GM21526 (cell line): ENCODE measurements around the gene DOCK4.

Experiments used
- ATAC-seq: cut with Tn5 transposase; IDR thresholded peaks from one replicate; pipeline ENCODE4 v1.9.1; 2021; ENCODE audit warnings: moderate library complexity; ENCODE audit not compliant: unreplicated experiment, low FRiP score

The DOCK4 gene

DNA sequence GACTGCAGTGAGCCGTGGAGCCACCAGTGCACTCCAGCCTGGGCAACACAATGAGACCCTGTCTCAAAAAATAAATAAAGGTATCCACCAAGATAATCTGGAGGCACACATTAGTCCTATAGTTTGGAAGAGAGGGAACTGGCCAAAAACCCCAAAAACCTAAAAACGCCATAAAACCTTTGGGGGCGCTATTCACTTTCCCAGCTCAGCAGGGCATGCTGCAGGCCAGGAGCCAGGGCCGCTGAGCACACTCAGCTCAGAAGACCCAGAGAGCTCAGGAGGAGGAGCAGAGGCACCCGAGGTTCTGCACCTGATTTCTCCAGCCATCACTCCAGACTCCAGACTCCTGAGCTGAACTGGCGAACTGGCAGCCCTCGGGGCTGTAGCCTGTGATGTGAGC lies 476.7 kb downstream of the DOCK4 start:
- ATAC-seq = no peak

DNA sequence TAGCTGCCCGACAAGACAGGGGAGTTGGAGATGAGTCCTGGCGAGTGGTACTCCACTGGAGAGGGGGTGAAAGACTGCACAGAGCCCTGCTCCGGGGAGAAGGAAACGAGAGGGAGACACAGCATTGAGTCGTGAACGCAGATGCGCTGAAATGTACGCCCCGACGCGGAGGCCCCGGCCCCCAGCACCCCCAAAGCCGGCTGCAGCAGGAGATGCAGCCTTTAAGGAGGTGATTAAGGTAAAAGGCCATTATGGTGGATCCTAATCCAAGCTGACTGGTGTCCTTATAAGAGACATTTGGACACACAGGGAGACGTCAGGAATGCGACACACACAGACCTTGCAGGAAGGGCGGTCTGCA lies 477.6 kb downstream of the DOCK4 start:
- ATAC-seq = no peak

DNA sequence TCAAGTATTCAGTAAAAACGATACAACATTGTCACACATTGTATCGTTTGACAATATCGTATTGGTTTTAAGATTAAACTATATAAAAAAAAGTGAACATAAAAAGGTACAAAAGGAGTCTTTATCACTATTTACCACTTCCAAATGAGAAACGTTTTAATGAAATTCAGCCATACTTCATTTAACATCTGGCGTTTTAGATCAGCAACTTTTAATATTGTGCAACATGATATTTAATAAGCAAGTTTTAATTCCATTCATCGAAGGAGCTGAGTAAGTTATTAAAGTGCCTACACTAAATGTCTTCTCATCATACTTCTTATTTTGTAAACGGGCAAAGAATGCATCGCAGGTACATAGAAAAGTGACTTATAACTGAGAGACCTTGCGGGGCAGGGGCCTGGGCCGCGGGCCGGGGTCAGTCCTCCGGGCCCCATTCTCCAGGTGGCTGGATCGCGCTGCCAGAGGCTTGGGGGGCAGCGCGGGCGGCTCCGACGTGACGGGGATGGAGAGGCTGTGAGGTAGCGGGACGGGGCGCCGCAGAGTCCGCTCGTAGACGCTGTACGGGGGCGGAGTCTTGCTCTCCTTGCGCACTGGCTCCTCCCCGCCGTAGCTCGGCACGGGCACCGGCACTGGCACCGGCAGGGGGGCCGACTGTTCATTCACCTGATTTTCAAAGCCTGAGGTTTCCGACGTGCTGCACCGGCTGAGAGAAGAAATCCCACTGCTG lies 478.1 kb downstream of the DOCK4 start:
- ATAC-seq = no peak

DNA sequence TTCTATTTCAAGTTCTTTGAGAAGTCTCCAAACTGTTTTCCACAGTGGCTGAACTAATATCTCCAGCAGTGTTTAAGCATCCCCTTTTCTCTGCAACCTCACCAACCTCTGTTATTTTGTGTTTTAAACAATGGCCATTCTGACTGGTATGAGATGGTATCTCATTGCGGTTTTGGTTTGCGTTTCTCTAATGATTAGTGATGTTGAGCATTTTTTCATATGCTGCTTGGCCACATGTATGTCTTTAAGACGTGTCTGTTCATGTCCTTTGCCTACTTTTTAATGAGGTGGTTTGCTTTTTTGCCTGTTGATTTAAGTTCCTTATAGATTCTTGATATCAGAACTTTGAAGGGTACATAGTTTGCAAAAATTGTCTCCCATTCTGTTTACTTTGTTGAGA lies 487.3 kb downstream of the DOCK4 start:
- ATAC-seq = no peak

DNA sequence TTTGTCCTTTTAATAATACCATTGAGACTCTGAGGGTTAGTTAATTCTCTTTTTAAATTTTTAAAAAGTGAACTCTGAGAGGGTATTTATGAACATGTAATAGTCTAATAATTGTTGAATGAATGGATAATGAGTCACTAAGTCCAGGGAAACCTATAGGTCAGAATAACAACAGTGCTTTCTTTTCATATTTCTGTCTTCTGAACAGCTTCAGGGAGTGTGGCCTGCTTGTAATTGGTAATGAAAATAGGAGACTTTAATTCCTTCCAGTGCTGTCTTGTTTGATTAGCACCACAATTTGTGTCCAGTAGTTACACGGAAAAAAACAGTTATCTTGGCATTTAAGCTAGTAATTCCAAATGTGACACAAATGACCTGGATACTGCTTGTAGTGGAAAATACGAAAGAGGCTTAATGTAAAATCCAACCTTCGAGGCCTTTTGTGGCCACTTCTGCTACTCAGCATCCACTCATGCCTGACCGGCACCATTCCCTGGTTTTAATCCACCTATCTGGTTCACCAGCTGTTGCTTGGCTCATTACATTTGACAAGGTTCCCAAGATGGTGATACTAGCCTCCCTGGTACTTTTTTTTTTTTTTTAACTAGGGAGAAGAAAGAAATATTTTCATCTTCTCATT lies 494.7 kb downstream of the DOCK4 start:
- no peak for ATAC-seq

DNA sequence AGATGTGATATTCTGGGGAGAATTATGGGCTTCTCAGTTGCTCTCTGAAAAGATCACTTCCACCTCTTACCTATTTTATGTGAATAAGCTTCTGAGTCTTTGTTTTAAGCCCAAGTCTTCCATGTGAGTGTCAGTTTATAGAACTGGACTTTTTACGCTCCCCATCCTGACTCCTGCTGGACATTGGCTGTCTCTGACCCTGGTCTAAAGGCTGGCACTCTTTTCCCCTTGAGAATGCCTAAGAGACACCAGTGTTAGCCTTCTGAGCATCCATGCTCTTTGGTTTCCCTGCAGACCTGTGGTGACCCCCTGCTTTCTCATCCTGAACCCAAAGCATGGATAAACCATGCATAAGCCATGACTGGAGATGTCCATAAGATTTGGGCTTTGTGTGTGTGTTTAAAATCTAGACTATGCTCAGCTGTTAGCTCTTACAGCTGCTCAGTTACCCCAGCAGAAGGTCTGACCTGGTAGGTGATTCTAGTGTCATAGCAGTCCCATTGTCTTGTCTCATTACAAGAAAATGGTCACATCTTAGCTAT lies 495.3 kb downstream of the DOCK4 start:
- no peak for ATAC-seq

DNA sequence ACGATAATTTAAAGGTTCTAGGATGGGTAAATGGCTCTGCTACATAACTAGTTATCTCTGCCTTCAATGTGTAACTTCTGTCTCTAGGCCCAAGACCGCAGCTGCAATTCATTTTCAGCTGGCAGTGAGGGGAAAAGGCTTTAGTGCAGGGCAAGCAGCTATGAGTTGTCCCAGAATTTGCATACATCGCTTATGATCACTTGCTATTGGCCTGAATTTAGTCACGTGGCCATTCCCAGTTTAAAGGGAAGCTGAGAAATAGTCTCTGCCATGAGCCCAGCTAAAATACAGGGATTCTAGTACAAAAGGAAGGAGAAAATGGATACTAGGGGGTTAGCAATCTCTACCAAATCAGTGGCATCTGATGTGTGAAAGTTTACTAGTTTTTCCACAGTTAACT lies 498.1 kb downstream of the DOCK4 start:
- no peak for ATAC-seq

DNA sequence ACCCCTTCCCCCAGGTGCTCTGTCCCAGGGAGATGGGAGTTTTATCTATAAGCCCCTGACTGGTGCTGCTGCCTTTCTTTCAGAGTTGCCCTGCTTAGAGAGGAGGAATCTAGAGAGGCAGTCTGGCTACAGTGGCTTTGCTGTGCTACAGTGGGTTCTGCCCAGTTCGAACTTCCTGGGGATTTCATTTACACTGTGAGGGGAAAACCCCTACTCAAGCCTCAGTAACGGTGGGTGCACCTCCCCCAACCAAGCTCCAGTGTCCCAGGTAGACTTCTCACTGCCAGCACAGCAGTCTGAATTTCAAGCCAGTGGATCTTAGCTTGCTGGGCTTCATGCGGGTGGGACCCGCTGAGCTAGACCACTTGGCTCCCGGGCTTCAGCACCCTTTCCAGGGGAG lies 500.4 kb downstream of the DOCK4 start:
- ATAC-seq = no peak

DNA sequence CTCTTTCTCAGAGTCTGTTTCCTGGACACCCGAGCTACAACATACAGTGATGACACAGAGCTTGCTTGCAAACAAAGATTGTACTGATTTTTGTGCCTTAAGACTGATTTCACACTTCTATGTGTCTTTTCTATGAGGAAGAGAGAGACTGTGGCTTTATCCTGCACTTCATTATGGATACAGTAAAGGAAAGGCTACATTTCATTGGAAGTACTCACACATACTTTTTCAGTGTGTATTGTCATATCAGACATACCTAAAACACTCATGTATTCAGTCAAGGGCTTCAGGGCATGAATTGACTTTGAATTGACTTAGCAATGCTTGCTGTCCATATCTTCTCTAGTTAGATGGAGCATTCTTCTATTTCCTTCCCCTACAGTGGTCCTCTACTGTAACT lies 508.4 kb downstream of the DOCK4 start:
- no peak for ATAC-seq

DNA sequence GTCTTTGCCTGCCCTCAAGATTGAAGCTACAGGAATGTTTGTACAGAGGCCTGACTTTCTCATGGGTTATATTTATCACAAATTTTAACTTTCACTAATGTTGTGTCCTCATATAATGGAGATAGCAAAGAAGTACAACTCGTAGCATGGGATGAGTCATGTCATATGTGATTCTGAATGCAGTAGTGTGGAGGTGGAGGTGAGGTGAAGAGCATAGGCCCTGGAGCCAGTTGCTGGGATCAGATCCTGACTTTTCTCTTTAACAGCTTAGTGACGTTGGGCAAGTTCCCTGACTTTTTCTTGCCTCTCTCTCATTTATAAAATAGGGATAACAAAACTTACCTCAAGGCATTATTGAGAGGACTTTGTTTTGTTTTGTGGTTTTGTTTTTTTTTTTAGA lies 511.8 kb downstream of the DOCK4 start:
- no peak for ATAC-seq

DNA sequence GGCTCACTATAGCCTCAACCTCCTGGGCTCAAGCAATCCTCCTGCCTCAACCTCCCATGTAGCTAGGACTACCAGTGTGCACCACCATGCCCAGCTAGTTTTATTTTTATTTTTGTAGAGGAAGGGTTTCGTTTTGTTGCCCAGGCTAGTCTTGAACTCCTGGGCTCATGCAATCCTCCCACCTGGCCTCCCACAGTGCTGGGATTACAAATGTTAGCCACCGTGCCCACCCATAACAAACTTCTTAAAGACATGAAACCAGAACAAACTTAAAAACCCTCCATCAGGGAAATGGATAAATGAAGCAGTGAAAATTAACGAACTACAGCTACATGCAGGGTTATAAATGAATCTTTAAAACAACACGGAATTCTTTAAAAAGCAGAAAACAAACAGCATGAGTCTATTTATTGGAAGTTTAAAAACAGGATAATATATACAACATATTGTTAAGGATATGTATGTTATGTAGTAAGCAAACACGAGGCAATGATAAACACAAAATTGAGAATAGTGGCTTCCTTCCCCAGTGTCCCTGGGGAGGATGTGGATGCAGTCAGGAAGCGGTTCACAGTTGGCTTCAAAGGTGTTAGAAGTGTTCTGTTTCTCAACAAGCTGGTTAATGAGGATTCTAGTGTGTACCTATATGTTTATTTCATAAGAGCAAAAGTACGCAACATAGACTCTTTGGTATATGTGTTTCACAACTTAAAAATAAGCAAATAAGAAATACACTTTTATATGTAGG lies 515.7 kb downstream of the DOCK4 start:
- ATAC-seq = no peak

DNA sequence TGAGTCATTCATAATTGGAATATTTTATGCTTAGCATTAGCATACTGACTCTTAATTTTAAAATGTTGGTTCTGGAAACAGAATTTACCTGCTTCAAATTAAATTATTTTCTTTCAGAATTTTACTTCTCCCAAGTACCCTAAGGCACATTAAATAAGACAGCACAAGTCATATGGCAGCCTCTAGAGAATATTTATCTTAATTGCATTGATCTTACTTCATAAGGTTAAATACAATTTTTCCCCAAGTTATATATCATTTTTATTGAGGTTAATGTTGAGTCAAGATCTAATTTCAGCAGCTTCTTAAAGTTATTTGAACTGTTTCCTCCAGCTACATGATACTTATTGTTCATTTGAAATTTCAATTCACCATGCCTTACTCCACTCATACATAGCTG lies 520.9 kb downstream of the DOCK4 start:
- no peak for ATAC-seq

DNA sequence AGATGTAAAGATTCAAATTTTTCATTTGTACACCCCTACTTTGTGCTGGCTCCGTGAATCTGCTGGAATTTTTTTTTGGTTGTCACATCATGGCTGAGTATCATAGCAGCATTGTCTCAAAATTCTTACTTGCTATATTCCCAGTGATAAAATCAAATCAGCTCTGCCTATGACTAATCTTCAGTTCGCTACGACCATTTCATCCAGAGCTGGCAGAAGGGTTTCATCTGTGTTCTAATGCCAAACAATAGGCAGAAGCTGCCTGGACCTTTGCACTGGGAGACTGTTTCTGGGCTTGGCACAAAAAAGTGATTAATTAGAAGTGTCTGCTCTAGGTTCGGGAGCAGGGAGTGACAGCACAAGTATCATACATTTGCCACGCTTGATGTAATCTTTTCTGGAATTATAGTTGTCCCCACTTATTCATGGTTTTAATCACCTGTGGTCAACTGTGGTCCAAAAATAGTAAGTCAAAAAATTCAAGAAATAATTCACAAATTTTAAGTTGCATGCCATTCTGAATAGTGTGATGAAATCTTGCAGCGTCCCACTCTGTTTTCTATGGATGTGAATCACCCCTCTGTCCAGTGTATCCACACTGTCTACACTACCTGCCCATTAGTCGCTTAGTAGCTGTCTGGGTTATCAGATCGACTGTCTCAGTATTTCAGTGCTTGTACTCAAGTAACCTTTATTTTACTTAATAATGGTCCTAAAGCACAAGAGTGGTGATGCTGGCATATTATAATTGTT lies 523.4 kb downstream of the DOCK4 start:
- no peak for ATAC-seq

DNA sequence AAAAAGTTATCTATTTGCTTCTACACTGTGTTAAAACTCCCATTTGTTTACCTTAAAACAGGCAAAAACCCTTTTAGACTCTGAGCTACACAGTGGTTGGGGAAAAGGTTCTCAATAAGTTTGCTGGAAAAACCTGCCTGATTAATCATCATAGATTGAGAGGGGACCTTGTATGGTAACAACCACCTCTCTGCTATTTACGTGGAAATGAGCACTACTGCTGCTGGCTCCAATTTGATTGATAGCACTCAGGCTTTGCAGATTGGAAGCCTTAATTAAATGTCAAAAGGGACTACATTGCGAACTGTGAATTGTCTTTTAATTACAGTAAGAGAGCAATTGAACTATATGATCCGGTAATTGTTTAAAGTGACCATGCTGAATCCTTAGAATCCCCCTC lies 525.0 kb downstream of the DOCK4 start:
- no peak for ATAC-seq

DNA sequence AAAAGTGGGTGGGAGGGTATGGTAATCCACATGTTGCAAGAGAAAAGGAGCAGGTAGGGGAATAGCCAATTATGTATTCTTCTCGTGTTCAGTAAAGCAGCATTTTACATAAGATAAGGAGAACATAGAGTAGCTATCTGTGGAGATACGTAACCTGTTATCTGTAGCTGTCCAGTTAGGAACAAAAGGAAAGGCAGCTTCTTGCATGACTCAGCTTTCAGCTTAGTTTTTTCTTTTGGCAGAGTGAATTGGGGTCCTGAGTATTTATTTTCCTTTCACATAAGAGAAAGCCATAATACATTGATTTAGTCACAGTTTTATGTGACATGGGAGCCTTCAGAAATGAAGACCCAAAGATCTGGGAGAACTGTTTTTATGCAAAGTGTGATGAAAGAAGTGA lies 527.2 kb downstream of the DOCK4 start:
- ATAC-seq = no peak

DNA sequence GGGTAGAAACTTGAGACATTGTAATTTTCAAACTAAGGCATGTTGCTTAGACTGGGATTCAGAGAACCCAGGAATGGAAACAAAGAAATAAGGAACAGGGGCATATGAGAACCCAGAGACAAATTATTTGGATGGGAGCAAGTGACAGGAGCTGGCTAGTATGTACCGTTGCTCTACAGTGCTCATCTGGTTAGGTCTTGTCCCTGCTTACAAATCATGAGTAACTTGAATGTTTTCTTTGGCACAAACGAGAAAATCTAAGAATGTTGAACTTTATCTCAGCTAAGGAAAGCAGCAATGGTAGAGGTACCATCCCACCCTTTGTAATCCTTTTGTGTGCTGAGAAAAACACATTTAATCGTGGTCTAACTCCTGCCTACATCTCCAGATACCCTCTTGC lies 527.9 kb downstream of the DOCK4 start:
- no peak for ATAC-seq

DNA sequence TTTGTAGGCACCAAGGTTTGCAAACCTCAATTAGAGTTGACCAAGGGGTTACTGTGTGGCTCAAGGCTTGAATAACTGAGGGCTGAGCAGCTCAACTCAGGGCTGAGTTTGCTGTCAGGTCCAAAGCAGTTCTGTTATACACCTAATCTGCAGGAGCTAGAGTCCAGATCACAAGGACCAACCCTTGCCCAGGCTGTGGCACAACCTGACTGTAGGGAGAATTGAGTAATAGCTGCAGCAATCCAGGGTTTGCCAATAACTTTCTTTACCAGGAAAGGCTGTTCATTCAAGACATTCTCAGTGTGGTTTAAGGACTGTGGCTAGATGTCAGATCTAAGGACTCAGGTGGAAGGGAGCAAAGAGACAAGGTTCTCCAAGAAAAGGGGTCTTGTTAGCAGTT lies 528.4 kb downstream of the DOCK4 start:
- ATAC-seq = no peak

DNA sequence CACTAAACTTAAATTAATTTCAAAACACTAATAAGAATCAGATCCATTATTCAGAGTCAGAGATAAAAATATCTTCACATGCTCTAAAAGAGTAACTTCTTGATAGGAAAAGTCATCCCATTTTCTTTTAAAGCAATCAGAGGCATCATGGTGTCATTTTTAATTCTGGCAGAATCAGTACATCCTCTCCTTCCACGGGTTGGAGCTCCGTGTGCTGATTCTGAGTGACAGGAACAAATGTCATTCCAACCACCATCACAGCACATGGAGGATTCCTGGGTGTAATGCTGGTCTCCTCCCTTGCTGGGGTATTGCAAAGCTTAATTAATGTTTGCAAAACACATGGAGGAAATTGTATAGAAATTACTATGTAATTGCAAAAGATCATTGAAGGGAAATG lies 529.4 kb downstream of the DOCK4 start:
- no peak for ATAC-seq
